Left ventricle myocardium inferior (tissue), 1 donor: Measurements from ENCODE around the gene DCST2. TPM values are rescaled to one million over a fixed set of nuclear protein-coding genes. Genes with fewer than 3 reads are reported as not detected.

ENCODE experiments used
- DNase-seq: peaks from one replicate; pipeline ENCODE4 v3.0.0-alpha.2; 2020
- H3K27ac ChIP-seq: fragments of 200-600 bp; replicated peaks from 2 replicates; pipeline ENCODE4 v1.8.0; 2021
- H3K27me3 ChIP-seq: fragments of 200-600 bp; 2 replicates; pipeline ENCODE4 v1.8.0; 2021; ENCODE audit warnings: low read depth
- H3K36me3 ChIP-seq: fragments of 200-600 bp; 2 replicates; pipeline ENCODE4 v1.8.0; 2021
- H3K4me1 ChIP-seq: fragments of 200-600 bp; 2 replicates; pipeline ENCODE4 v1.8.0; 2021
- H3K4me3 ChIP-seq: fragments of 200-600 bp; 2 replicates; pipeline ENCODE4 v1.8.0; 2021; ENCODE audit warnings: mild to moderate bottlenecking, moderate library complexity
- H3K9me3 ChIP-seq: fragments of 200-600 bp; replicated peaks from 2 replicates; pipeline ENCODE4 v1.8.0; 2021
- CTCF ChIP-seq: fragments of 200-600 bp; IDR thresholded peaks from 2 replicates; pipeline ENCODE4 v1.8.0; 2021; ENCODE audit warnings: antibody characterized with exemption, mild to moderate bottlenecking, borderline replicate concordance
- intact Hi-C: fragments of 100-400 bp; cut with micrococcal nuclease; formaldehyde crosslinking; loops from one replicate; pipeline ENCODE4 v1.11.0; 2022
- total RNA-seq: library from RNA; stranded (reverse); fragmentation: NEBNext Ultra II Directional; extraction: Animal tissue kit (Norgen Biotek cat#: 25700); gene quantifications from one replicate; pipeline ENCODE4 v1.2.1, GENCODE V29; 2021
- donor health status: DM: no; HTN: yes; CAD: no; lungs with severe emphysema.

DCST2 gene
- total RNA-seq, 1 donor from 2014 or later = not detected

DNA sequence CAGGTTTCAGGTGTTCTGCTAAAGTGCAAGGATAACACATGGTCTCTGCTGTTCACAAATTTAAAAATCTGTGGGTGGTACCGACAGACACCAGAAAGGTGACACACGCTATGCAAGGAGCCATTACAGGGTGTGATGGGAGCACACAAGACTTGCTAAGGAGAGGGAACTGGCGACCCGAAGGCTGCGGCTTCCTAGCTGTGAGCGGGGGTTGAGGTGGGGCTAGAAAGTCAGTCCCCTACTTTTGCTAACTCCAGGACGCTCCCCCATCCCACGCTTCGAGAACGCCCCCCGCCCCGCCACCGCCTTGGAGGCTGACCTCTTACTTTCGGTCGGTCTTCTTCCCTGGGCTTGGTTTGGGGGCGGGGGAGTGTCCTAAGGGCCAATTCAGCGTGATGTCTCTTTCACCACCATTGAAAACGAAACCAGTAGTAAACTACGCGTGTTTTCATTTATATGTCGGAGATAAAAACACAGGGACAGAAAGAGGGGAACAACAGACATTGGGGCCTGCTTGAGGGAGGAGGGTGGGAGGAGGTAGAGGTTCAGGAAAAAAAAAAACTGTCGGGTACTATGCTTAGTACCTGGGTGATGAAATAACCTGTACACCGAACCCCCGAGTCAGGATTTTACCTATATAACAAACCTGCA is 58.0 kb downstream of the DCST2 start:
- H3K4me1 ChIP-seq = peaks cover 52% of the 10 kb centered on the region
- no peaks in the 10 kb centered on the region for H3K27me3 ChIP-seq
- peak overlapping the region; percentile 82 for H3K4me3 ChIP-seq
- TF ChIP-seq CTCF = no peak
- intact Hi-C loops = no loop called here
- H3K27ac ChIP-seq = peak overlapping the region; percentile 97
- H3K9me3 ChIP-seq = no peaks in the 10 kb centered on the region
- peak; percentile 51 for DNase-seq
- H3K36me3 ChIP-seq = peaks cover 10% of the 10 kb centered on the region

DNA sequence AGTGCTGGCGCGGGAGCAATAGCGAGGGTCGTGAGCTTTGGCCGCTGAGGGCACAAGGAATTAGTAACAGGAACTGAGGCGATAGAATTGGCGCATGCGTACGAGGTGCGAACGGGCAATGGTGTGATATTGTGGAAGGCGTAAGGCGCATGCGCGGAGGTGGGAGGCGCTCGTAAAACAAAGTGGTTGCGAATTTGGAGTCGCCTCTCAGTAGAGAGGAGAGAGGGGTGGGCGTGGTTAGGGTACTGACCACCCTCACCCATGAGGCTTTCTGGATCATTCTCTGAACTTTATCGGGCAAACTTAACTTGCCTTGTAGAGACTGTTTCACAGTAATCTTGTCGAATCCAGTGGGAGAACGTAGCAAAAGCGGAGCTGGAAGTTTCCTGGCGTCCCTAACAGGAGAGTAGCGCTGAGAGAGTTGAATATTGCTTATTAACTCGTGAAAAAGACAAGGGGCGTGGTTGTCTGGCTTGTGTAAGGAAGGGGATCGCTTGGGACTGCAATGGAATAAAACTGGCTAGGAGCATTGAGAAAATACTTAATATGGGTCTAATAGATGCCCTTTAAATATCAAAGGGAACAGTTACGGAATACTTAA is 58.7 kb downstream of the DCST2 start:
- DNase-seq = peak; percentile 94
- Histone ChIP-seq H3K36me3 (peaks cover 10% of the 10 kb centered on the region), H3K4me3 (peak overlapping the region; percentile 82), H3K9me3 (no peaks in the 10 kb centered on the region), H3K27me3 (no peaks in the 10 kb centered on the region), H3K4me1 (peaks cover 58% of the 10 kb centered on the region), H3K27ac (peak overlapping the region; percentile 97)
- TF ChIP-seq CTCF = no peak
- intact Hi-C loops = no loop called here

DNA sequence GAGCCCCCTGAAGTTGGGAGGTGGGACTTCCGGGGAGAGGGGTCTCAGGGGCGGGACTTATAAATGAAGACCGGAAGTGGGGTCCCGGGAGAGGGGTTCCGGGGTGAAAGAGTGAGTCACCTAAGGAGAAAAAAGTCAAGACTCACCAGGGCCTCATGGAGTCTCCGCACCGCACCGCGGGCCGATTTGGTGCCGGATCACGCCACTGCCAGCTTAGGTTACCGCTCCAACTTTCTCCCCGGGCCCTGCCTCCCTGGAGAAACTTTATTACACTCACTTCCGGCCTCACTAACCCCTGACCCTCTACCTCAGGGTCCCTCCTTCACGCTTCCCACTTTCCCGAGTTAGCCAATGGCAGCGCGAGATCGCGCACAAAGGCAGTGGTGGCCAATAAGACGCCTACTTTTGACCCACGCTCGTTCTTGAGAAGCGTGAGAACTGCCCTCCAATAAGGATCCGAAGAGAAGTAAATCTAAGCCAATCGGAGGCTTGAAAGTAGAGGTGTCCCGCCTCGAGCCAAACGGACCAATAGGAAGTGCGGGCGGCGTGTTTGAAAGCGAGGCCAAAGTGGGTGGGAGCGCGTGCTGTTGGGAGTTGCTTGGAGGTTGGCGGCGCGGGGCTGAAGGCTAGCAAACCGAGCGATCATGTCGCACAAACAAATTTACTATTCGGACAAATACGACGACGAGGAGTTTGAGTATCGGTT is 59.3 kb downstream of the DCST2 start, which contains the start of gene CKS1B:
TSS of gene CKS1B (plus strand) at position 580 of the 706 bp plus-strand sequence. CDS start at position 645, 65 bp downstream.
- DNase-seq = peak; percentile 94
- peak within 1 kb of the TSS; percentile 97 for H3K27ac ChIP-seq
- no peak for TF ChIP-seq CTCF
- H3K4me1 ChIP-seq = peaks cover 64% of the 10 kb centered on the region
- H3K27me3 ChIP-seq = no peaks in the 10 kb centered on the region
- H3K9me3 ChIP-seq = no peaks in the 10 kb centered on the region
- intact Hi-C loops = no loop called here
- peaks cover 7% of the 10 kb centered on the region for H3K36me3 ChIP-seq
- H3K4me3 ChIP-seq = peak within 1 kb of the TSS; percentile 82

- Histone ChIP-seq H3K27me3 (no peaks in the 10 kb centered on the region), H3K27ac (peak overlapping the region; percentile 97), H3K36me3 (peaks cover 13% of the 10 kb centered on the region), H3K4me1 (peaks cover 72% of the 10 kb centered on the region), H3K9me3 (no peaks in the 10 kb centered on the region), H3K4me3 (peak overlapping the region; percentile 82)
- TF ChIP-seq CTCF = no peak
- intact Hi-C loops = no loop called here
- DNase-seq = peak; percentile 96
Measured at GRCh38 chr1:154973344-154974101, 60.1 kb downstream of the DCST2 start.
